ENCODE results near the gene ABCA13. TPM values are rescaled to one million over a fixed set of nuclear protein-coding genes. Genes with fewer than 3 reads are reported as not detected.

Gene ABCA13
- total RNA-seq, 3 donors from 2014 or later (not counting 1 experiment from before 2014, with no cell fraction given), result 0.05 to 0.09 TPM; not detected in 1

DNA sequence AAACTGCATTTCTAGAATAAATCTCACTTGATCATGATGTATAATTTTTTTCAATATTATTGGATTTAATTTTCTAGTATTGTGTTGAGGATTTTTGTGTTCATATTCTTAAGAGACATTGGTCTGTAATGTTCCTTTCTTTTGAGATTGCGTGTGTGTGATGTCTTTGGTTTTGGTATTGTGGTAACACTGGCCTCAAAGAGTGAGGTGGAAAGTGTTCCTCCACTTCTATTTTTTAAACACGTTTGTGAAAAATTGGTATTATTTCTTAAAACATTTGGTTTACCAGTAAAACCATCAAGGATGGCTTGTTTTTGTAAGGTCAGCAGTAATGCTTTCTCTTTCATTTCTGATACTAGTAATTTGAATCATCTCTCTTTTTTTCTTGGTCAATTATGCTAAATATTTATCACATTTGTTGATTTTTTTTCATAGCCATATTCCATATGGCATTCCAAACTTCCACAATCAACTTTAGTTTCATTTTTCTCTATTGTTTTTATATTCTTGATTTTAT lies 462.9 kb downstream of the ABCA13 start:
- Histone ChIP-seq H3K4me1 (ENCODE audit: control insufficient read depth, insufficient read depth, low read length) (no peaks in the 10 kb centered on the region), H3K9me3 (ENCODE audit: control insufficient read depth, insufficient read depth, low read length) (no peaks in the 10 kb centered on the region), H3K4me3 (ENCODE audit: low read length) (no peak overlapping the region), H3K36me3 (ENCODE audit: control insufficient read depth, insufficient read depth, low read length) (no peaks in the 10 kb centered on the region), H3K27ac (ENCODE audit: low read length) (no peak overlapping the region), H3K27me3 (ENCODE audit: control insufficient read depth, insufficient read depth, low read length) (no peaks in the 10 kb centered on the region)
- Mint-ChIP-seq H3K36me3 (no peaks in the 10 kb centered on the region), H3K27ac (no peak overlapping the region), H3K4me3 (peak overlapping the region; percentile 9), H3K27me3 (ENCODE audit: low read depth in 2 of 2) (no peaks in the 10 kb centered on the region), H3K4me1 (peaks cover 0 to 9% of the 10 kb centered on the region in 2 donors), H3K9me3 (peaks cover 0 to 2% of the 10 kb centered on the region in 2 donors)
- TF ChIP-seq, protein P1, sequence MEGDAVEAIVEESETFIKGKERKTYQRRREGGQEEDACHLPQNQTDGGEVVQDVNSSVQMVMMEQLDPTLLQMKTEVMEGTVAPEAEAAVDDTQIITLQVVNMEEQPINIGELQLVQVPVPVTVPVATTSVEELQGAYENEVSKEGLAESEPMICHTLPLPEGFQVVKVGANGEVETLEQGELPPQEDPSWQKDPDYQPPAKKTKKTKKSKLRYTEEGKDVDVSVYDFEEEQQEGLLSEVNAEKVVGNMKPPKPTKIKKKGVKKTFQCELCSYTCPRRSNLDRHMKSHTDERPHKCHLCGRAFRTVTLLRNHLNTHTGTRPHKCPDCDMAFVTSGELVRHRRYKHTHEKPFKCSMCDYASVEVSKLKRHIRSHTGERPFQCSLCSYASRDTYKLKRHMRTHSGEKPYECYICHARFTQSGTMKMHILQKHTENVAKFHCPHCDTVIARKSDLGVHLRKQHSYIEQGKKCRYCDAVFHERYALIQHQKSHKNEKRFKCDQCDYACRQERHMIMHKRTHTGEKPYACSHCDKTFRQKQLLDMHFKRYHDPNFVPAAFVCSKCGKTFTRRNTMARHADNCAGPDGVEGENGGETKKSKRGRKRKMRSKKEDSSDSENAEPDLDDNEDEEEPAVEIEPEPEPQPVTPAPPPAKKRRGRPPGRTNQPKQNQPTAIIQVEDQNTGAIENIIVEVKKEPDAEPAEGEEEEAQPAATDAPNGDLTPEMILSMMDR (IDR thresholded peaks at IDR 0.05), result no peak
- no peak for ATAC-seq
- no CpG with 5 or more reads among the region's 2 CpGs for WGBS (ENCODE audit: insufficient coverage)
- intact Hi-C loops (cut with micrococcal nuclease), result no loop called here
- DNase-seq, result no peak

DNA sequence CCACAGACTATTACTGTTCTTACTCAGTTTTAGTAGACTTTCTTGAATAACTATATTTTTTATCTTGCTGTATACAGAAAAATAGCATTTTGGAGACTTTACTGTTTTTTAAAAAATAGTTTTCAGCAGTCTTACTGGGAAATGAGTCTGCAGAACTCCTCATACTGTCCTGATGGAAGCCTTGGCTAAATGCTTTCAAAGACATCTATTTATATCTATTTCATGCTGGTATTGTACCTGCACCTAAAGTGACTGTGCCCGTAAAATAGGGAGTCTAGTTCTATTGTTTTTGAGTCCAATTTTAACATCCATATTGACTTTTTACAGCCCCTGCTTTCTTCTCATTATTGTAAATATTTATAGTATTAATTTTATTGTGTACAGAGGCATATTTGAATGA lies 464.5 kb downstream of the ABCA13 start:
- Histone ChIP-seq H3K4me3 (ENCODE audit: low read length) (no peak overlapping the region), H3K4me1 (ENCODE audit: control insufficient read depth, insufficient read depth, low read length) (no peaks in the 10 kb centered on the region), H3K36me3 (ENCODE audit: control insufficient read depth, insufficient read depth, low read length) (no peaks in the 10 kb centered on the region), H3K27me3 (ENCODE audit: control insufficient read depth, insufficient read depth, low read length) (no peaks in the 10 kb centered on the region), H3K9me3 (ENCODE audit: control insufficient read depth, insufficient read depth, low read length) (no peaks in the 10 kb centered on the region), H3K27ac (ENCODE audit: low read length) (no peak overlapping the region)
- no peak for DNase-seq
- Mint-ChIP-seq H3K27ac (no peak overlapping the region), H3K4me3 (no peak overlapping the region), H3K9me3 (peaks cover 0 to 4% of the 10 kb centered on the region in 2 donors), H3K27me3 (ENCODE audit: low read depth in 2 of 2) (no peaks in the 10 kb centered on the region), H3K36me3 (no peaks in the 10 kb centered on the region), H3K4me1 (peaks cover 0 to 9% of the 10 kb centered on the region in 2 donors)
- ATAC-seq, result no peak
- TF ChIP-seq, protein P1 (IDR thresholded peaks at IDR 0.05), result no peak
- intact Hi-C loops (cut with micrococcal nuclease), result no loop called here
- WGBS (ENCODE audit: insufficient coverage), result no CpG with 5 or more reads among the region's 1 CpG

DNA sequence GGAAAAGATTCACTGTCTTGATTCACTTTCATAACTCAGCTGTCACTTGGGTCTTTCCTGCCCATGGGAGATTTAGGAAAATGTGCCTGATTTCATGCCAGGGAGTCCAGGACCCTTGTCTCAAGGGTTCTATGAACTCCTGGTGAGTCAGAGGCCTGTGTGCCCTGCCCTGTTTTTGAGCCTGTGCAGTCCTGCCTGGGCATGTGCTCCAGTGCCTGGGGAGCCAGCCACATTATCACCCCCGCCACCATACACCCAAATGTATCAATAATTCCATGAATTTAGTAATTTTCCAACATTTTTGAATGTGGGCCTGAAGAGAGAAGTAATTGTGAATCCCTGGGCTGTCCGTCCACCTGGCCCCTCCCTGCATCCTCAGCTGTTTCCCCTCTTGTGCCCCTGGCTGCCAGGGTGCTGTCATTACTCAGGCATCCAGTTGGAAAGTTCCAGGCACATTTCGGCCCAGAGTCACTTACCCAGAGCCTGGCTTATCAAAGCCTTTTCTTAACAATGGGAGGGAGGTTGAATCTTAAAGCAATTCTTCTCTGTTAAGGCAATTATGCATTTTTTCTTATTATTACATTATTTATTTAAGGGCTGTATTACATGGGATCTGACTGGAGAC lies 465.2 kb downstream of the ABCA13 start:
- Histone ChIP-seq H3K27ac (ENCODE audit: low read length) (no peak overlapping the region), H3K36me3 (ENCODE audit: control insufficient read depth, insufficient read depth, low read length) (no peaks in the 10 kb centered on the region), H3K4me1 (ENCODE audit: control insufficient read depth, insufficient read depth, low read length) (no peaks in the 10 kb centered on the region), H3K4me3 (ENCODE audit: low read length) (no peak overlapping the region), H3K9me3 (ENCODE audit: control insufficient read depth, insufficient read depth, low read length) (no peaks in the 10 kb centered on the region), H3K27me3 (ENCODE audit: control insufficient read depth, insufficient read depth, low read length) (no peaks in the 10 kb centered on the region)
- intact Hi-C loops (cut with micrococcal nuclease), result no loop called here
- ATAC-seq, result no peak
- Mint-ChIP-seq H3K27ac (no peak overlapping the region), H3K9me3 (peaks cover 0 to 4% of the 10 kb centered on the region in 2 donors), H3K4me1 (peaks cover 0 to 9% of the 10 kb centered on the region in 2 donors), H3K36me3 (no peaks in the 10 kb centered on the region), H3K27me3 (ENCODE audit: low read depth in 2 of 2) (no peaks in the 10 kb centered on the region), H3K4me3 (no peak overlapping the region)
- DNase-seq, result no peak
- TF ChIP-seq, protein P1 (IDR thresholded peaks at IDR 0.05), result no peak
- WGBS (ENCODE audit: insufficient coverage), result 82% methylated on average over 3 of the region's 3 CpGs

DNA sequence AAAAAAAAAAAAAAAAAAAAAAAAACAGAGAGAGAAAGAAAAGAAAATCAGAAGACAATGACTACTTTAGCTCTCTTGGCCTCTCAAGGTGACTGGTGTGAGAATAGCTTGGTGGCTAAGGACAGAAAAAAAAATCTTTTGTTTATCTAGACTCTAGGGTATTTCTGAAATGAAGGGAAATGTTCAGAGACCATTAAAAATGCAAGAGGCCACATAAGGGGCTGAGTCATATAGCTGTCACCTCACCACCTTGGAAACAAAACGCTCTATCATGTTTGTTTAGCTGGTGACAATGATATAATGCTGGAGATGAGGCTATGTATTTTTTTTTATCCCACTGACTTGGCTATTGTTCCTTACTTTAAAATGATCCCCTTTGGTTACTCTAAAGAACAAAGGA lies 466.1 kb downstream of the ABCA13 start:
- Mint-ChIP-seq H3K36me3 (no peaks in the 10 kb centered on the region), H3K27me3 (ENCODE audit: low read depth in 2 of 2) (no peaks in the 10 kb centered on the region), H3K27ac (no peak overlapping the region), H3K4me1 (peaks cover 0 to 9% of the 10 kb centered on the region in 2 donors), H3K4me3 (no peak overlapping the region), H3K9me3 (peaks cover 0 to 4% of the 10 kb centered on the region in 2 donors)
- H3K4me3 ChIP-seq (ENCODE audit: low read length), result no peak overlapping the region
- H3K9me3 ChIP-seq (ENCODE audit: control insufficient read depth, insufficient read depth, low read length), result no peaks in the 10 kb centered on the region
- H3K27me3 ChIP-seq (ENCODE audit: control insufficient read depth, insufficient read depth, low read length), result no peaks in the 10 kb centered on the region
- H3K36me3 ChIP-seq (ENCODE audit: control insufficient read depth, insufficient read depth, low read length), result no peaks in the 10 kb centered on the region
- ATAC-seq, result no peak
- WGBS (ENCODE audit: insufficient coverage), result no CpG with 5 or more reads among the region's 1 CpG
- intact Hi-C loops (cut with micrococcal nuclease), result no loop called here
- no peaks in the 10 kb centered on the region for H3K4me1 ChIP-seq (ENCODE audit: control insufficient read depth, insufficient read depth, low read length)
- no peak for DNase-seq
- TF ChIP-seq, protein P1 (IDR thresholded peaks at IDR 0.05), result no peak
- no peak overlapping the region for H3K27ac ChIP-seq (ENCODE audit: low read length)

Data from natural killer cell (primary cell).